RPMI8226 (cell line): Measurements from ENCODE around the gene PRKCD.
A peak's percentile ranks its signal among the peaks of the same experiment; 100 is the strongest.

Source experiments
- DNase-seq: peaks from one replicate; pipeline ENCODE4 v3.0.0-alpha.2; 2015

The PRKCD gene

DNA sequence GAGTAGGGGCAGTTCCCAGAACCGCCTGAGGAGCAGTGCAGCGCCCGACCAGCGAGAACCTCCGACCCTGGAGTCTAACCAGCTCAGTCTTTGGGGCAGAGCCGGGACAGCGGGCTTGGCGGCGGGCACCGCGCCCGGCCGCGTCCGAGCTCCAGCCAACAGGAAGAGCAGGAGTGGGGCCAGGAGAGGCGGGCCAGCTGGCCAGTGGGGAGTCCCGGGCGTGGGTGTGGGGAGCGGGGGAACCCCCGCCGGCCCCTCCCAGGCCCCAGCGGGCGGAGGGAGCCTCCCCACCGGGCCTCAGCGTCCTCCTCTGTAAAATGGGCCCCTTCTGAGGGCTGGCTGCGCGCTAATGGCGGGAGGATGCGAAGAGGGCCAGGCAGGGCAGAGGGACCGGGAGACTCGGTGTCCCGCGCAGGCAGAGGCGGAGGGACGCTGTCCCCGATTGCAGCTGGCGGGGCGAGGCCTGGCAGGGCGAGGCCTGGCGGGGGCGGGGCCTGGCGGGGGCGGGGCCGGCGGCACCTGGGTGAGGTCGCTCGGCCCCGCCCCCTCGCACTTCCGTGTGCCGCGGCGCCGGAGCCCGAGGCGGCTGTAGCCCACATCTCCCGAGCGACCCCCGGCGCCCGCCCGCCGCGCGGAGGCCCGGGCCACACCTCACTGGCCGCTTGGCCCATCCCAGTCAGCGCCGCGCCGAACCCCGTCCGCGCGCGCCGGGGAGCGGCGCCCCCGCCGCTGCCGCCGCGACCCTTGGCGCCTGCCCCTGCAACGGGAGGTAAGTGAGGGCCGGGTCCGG is at the start of gene PRKCD:
Gene PRKCD, plus strand, starts transcription at position 550 of the 790 bp plus-strand sequence. CDS start 17,214 bp downstream, outside the sequence.
- DNase-seq = peak; percentile 90

DNA sequence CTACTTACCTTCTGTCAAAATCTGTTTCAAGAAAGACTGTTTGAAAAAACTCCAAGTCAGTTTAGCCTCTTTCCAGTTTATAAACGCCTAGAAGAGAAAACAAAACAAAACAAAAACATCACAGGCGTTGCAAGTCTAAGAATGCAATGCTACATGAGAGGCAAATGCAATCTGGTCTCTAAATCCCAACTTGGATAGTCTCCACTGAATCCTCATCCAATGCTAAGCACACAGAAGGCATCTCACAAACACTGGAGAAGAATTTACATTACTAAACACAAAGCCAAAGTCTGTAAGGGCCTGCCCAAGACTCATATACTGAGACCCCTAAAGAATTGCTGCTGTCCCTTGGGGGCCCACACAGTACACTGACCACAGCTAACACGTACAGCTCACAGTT is 49.2 kb upstream of the PRKCD start:
- no peak for DNase-seq

GRCh38 chr3:53113293-53114010 is 47.6 kb upstream of the PRKCD start:
- no peak for DNase-seq

- peak; percentile 84 for DNase-seq
Observed at GRCh38 chr3:53114011-53114400, 47.0 kb upstream of the PRKCD start.

GRCh38 chr3:53114412-53115074 is 46.5 kb upstream of the PRKCD start:
- no peak for DNase-seq

GRCh38 chr3:53116956-53117355 is 44.1 kb upstream of the PRKCD start:
- DNase-seq = no peak

DNA sequence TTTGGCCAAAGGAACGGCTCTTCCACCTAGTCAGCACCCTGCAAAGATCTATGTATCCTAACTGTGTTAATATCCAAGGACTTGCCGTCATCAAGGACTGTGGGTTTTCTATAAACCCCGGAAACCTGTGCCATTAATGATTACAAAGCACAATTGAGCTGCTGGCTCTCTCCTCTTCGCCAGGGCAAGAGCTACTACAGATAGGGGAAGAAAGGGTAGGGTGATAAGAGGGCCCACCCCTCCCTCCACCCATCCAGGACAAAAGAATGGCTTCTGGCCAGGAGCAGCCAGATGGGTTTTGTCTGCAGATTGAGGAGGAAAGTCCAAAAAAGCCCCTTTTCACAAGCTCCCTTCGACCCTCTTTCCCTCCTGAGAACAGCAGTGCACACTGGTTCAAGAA is 40.7 kb upstream of the PRKCD start:
- DNase-seq = no peak

GRCh38 chr3:53122255-53122932 is 38.6 kb upstream of the PRKCD start:
- no peak for DNase-seq

DNA sequence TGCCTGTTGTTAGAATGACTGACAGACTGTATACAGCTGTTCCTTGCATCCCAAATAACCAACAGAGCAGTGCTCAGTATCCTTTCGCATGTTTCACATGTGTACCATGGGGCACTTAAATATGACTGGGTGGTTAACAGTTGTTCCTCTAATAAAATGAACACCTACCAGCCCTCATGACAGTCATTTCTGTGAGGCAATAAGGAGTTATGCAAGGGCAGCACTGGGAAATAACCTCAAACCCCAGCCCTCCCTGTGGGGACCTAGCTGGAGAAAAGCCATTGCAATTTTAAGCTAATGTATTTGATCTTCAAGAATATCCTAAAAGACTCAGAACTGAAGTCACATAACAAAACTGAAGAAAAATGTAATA is 38.1 kb upstream of the PRKCD start:
- DNase-seq = no peak

DNA sequence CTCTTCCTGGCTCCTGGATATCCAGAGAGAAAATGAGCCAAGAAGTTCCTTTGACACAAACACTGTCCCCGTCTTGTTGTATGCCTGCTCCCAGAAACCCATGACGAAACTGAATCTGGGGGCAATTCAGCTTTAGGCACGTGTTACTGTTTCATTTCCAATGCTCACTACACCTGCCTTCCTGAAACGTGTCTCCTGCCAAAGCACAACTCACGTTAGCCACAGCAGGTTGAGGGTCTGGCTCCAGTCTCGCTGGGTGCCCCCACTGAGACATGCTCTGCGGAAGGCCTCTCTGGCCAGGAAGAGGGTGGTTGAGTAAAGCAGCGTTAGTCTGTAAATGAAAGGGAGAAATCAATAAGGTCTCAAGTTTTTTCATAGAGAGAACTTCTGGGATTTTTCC is 37.5 kb upstream of the PRKCD start:
- no peak for DNase-seq

- no peak for DNase-seq
Observed at GRCh38 chr3:53123953-53124352, 37.1 kb upstream of the PRKCD start.

DNA sequence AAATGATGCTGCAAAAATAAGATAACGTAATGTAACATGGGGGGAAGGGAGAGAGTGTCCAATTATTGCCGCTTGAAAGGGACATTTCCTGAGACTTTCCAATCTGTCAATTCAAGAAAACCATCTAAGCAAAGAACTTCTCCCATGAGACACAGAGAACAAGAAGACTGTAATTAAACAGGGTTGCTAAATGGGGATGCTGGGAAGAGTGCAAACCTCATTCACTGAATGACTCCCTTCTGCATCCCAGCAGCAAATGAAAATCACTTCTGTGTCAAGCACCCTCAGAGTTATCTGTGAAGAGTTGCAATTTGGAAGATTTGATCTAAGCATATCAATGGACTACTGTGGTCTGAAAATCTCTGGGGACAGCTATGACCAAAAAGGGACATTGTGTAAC is 34.4 kb upstream of the PRKCD start:
- DNase-seq = no peak

DNA sequence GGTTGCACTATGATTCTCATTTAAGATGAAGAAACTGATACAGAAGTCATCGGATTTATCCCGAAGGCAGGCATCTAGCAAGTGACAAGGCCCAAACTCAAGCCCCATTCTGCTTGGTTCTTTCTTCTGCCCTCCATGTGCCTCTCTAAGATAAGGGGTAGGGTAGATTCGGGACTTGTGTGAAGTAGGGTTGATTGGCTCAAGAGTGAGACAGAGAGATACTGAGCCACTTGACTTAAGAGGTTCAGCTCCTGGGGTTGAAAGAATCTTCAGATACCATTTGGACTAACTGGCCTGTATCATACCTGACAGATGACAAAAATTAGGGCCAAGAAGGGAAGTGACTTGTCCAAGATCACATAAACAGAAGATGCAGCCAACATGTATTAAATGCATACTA is 31.7 kb upstream of the PRKCD start:
- no peak for DNase-seq

- peak; percentile 98 for DNase-seq
Observed at GRCh38 chr3:53130179-53131061, 30.6 kb upstream of the PRKCD start, which contains the start of gene RFT1. Gene RFT1 (minus strand): TSS chr3:53130435. CDS start chr3:53130400, 35 bp downstream.

DNA sequence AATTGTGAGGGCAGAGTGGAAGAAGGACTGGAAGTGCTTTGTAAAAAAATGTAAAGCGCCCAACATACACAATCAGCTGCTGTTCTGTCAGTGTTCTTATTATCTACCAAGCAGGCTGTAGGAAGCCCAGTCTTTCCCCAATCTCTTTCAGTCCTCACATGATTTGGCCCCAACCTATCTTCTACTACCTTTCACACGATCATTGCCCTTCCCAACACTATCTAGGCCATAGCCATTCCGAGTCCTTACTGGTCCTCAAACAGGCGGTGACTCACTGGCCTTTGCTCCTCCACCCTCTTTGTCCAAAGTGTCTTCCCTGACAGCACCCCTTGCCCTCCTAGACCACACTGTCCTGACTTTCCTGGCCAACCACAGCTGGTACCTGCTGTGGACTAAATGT is 29.9 kb upstream of the PRKCD start:
- DNase-seq = no peak

DNA sequence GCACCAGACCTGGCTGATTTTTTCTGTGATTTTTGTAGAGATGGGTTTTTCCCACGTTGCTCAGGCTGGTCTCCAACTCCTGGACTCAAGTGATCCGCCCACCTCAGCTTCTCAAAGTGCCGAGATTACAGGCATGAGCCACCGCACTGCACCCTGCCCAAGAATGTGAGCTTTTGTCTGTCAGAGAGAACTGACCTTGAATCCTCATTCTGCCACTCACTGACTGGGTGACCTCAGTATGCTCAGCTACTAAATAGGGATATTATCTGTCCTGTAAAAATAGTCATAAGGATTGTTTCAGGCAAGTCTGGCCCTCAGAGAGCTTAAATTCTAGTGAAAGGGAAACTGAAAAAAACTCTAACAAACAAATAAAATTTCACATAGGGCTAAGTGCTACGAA is 28.7 kb upstream of the PRKCD start:
- DNase-seq = no peak

DNA sequence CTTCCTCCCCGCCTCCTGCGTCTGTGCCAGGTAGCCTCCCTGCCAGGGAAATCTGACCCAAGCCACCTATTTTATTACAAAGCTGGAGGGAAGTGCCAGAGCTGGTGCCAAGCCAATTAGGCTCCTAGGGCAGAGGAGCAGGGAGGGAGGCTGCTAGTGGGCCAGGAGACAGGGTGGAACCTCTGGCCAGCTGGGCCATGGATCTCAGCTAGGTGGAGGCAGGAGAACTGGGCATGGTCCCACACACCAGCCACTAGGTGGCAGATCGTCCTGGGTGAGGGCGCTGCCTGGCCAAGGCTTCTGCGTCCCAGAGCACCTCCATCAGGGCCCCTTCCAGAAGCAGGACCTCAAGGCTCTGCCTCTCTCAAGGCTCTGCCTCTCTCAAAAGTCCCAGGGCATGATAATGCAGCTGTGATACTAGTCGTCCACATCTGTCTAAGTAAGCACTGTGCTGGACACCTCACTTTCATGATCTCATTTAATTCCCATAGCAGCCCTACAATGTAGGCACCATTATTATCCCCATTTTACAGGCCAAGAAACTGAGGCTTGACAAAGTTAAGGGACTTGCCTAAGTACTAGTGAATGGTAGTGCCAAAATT is 26.3 kb upstream of the PRKCD start:
- peak; percentile 81 for DNase-seq

DNA sequence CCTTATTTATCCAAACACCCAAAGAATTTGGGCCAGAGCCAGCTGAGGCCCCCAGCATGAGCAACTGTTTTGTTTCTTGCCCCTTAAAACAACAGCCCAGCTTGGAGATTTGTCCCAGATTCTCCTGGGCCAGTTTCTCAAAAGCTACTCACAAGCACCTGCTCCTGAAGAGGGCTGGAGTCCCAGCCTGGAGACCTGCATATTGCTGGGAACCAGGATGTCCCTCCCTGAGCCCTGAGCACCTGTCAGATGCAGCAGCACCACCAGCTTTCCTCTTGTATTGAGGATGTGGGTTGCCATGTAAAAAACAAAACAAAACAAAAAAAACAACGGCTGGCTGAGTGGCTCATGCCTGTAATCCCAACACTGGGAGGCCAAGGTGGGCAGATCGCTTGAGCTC is 23.8 kb upstream of the PRKCD start:
- no peak for DNase-seq

GRCh38 chr3:53137835-53138446 is 23.1 kb upstream of the PRKCD start:
- no peak for DNase-seq

GRCh38 chr3:53139906-53140846 is 20.8 kb upstream of the PRKCD start:
- no peak for DNase-seq
